HT-29 (cell line): ENCODE results near the gene HGD. TPM values are rescaled to one million over a fixed set of nuclear protein-coding genes. Genes with fewer than 3 reads are reported as not detected.
"Not testable (repeated sequence)": the region's sequence is repeated elsewhere in the genome, so short reads cannot be mapped to it uniquely, and the experiment has no call there.

Experiments used
- DNase-seq: peaks from one replicate; pipeline ENCODE4 v3.0.0-alpha.2; 2015; ENCODE audit warnings: low spot score
- total RNA-seq: library from RNA; depleted of rRNA; stranded (reverse); fragments of >200 nt; shearing (Covaris generic); gene quantifications from 2 replicates; pipeline ENCODE4 v1.2.3, GENCODE V29; 2014

HGD gene
- total RNA-seq, 1 experiment from 2014 or later = 17.6 TPM

DNA sequence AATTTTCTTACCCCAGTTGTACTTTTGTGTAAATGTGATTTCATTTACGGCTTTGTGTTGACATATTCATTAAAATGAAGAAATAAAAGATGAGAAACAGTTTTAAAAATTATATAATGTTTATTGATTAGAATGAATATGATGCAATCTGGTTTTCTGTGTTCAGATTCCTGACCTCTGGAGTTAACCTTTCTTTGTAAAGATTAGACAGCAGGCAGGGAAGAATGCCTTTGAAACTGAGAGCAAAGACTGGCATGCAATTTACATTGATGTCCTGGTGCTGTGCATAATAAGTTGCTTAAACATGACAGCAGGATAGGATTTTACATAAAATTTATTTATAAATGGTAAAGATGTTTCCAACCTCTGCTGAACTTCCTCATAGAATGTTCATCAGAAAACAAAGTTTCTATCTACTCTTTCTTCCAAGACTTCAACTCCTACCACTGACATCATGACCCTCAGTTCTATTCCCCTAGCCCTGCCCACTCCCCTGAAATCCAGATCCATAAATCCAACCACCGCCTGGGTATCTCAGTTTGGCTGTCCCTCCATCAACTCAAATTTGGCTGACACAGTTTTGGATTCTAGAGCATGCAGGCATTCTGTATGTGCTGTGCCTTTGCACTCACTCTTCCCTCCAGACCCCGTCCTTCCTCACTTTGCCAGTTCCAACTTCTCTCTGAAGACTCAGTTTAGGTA, 1.7 kb downstream of the HGD start:
- no peak for DNase-seq

DNA sequence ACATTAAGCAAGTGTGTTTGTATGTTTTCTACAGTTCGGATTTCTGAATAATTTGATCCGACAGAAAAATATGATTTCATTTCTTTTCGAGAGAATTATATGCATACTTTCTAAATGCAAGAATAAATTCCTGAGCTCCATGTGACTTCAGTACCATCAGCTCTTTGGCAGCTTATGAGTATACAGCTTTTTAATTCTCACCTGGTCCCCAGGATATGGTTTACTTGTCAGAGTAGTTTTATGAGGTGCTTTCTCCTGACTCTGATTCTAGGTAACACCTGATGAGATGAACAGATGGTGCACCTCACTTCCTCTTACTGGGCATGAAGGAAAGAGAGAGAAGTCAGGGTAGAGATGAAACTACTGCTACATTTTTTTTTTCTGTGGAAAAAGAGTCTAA, 3.1 kb downstream of the HGD start:
- no peak for DNase-seq

DNA sequence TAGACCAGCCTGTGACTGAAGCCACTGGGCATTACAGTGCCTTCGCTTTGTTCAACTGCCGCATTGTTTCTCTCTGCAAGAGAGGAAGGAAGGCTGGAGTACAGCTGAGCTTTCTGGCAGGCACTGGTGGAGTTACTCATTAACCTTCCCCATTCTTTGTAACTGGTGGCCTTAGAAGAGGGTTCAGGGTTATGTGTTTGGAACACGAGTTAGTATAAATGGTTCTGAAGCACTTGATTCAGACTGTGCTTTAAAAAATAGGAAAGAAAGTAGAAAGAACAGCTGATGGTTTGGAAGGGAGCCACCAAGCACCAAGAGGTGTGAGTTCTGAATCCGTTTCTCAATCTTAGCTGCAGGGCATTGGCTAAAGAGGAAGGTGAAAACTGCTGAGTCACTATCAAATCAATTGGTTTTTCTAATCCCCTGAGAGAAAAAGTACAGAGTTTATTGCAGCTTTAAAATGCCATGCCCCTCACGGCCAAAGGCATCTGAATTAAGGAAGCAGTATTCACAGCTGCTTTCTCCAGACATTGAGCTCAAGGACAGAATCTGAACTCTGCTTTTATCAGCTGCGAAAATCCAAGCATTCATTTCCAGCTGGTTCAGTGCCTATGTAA, 3.6 kb downstream of the HGD start:
- peak; percentile 96 for DNase-seq

DNA sequence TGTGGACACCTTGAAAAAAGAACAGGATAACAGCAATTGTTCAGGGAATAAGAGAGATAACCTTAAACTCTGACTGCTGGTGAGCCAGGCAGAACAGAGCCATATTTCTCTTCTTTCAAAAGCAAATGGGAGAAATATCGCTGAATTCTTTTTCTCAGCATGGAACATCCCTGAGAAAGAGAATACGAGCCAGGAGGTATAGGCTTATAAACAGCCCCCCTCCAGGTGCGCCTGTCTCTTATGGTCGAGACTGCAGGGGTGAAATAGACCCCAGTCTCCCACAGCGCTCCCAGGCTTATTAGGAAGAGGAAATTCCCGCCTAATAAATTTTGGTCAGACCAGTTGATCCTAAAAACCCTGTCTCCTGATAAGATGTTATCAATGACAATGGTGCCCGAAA, 4.8 kb downstream of the HGD start:
- DNase-seq = not testable (repeated sequence)

DNA sequence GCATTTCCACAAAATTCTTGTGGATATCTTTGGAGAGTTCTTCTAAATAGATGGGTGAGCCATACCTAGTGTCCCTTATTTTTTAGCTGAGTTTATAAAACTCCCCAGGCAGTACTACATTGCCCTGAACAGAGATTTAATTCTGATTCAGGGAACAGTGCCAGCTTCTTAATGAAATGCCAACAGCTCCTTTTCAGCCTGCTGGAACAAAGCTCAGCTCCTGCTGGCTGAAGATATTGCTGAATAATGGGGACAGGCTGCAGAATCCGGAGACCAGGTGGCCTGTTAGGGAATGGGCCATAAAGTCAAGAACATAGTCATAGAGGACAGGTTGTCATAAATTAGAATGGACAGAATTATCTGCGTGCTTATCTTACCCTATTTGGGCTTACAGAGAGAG, 8.9 kb downstream of the HGD start:
- DNase-seq = no peak

DNA sequence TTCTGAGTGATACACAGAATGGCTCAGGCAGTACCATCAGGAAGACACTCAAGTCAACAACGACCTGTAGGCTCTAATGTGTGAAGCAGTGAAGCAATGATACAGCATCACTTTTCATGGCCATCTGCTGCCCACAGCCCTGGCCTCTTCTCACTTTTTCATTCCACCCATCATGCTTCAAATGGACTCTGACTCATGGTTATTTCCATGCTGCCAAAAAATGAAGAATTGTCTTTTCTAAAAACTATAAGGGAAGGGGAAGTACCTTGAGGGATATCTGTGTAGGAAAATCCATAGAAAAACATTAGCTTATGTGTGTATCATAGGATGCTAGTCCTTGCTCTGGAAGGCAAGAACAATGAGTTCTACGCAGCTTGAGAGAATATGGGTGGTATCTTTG, 11.5 kb downstream of the HGD start:
- DNase-seq = no peak

DNA sequence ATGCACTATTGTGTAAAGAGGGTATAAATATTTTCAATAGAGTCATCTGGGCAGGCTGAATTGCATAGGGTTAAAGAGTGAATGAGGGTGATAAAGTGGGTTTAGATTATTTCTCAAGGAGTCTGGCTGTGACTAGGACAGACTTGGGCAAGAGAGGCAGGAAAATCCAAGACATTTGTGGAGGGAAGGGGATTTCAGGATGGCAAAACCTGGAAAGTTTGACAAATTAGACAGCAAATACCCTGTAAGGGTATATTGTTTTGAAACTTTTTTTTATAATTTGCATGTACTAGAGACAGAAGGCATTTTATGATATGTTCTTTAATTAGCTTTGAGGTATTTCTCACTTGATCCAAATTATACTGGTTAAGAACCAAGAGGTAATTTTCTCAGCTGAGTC, 17.1 kb downstream of the HGD start:
- DNase-seq = no peak

DNA sequence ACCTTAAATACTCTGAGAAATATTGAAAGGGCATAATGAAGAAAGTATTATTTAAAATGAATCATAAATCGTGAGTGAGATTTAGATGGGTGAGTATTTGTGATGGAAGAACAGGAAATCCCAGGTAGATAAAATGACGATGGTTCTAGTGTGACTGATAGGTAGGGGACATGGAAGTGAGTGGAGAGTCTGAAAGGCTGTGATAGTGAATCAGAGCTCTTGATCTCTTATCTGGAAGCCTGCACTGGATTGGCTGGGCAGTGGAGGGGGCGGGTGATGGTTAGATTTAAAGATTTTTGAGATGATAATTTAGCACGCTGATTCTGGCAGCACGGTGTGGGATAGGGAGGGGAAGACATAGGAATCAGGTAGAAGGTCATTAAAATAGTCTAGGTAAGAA, 20.1 kb downstream of the HGD start:
- no peak for DNase-seq

DNA sequence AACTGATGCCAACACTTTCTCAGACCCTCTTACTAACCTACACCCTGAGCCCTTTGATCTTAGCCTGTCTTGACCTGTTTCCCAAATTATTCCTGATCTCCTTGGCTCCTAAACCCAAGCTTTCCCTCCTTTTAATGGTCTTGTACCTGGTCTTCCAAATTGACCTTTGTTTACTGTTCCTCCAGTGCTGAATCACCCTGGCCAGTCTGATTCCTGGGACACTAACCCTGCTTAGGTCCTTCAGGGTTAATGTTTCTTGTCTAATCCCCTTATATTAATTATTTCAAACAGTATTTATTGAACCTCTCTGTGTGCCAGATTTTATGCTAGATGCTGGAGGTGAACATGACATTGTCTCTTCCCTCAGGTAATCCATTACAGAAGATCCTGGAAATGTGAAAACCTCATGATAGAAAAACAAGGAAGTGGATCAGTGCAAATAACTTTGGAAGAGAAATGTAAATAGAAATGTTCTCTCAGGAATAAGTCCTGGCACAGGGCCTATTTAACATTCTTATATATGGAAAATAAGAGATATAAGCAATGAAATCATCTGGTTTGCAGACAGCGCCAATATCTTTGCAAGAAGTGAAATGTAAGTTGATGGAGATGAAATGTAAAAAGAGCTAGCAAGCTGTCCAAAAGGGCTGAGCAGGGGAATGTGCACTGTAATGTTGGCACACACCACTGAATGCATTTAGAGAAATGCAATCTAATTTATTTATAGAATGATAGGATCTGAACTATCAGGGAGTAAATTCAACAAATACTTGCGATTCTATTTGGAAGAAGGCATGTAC, 20.7 kb downstream of the HGD start:
- peak; percentile 32 for DNase-seq

DNA sequence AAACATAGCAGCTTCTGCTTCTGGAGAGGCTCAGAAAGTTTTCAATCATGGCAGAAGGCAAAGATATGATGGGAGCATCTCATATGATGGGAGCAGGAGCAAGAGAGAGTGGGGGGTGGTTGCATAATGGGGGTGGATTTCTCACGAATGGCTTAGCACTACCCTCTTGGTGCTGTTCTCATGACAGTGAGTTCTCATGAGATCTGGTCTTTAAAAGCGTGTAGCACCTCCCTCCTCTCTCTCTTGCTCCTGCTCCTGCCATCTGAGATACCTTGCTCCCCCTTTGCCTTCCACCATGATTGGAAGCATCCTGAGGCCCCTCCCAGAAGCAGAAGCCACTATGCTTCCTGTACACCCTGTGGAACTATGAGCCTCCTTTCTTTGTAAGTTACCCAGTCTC, 22.2 kb downstream of the HGD start:
- no peak for DNase-seq

DNA sequence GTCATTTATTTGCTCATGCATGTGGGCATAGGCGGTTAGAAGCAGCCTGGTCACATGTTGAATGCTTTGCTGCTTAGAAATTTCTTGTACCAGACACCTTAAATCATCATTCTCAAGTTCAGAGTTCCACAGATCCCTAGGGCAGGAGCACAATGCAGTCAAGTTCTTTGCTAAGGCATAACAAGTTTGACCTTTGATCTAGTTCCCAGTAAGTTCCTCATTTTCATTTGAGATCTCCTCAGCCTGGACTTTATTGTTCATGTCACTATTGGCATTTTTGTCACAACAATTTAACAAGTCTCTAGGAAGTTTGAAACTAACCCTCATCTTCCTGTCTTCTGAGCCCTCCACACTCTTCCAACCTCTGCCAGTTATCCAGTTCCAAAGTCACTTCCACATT, 22.8 kb downstream of the HGD start:
- no peak for DNase-seq

DNA sequence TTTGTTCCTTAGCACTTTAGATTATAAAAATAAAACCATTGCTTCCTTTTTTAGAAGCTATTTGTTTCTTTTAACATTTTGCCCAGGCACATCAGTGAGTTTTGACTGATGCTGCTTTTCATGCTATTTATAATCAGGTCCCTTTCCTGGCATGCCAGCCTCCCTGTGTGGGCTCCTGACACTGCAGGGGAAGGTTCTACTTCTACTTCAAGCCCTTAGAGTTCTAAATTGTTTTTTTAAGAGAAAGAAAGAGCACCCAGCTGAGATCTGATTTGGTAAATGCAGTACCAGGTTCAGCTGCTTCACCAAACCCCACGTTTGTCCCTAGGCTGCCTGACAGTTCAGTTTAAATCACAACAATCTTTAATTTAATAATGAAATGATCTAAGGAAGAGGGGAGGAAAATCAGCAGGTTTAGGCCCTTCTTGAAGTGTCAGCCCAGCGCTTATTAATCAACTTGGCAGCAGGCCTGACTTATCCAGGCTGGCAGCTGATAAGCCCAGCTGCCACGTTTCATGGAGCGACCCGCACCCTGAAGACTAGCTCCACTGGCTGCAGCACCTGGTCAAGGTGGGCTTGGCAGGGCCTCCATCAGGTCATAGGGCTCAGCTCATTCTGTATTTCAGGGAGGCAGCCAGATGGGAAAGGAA, 29.0 kb downstream of the HGD start:
- no peak for DNase-seq

DNA sequence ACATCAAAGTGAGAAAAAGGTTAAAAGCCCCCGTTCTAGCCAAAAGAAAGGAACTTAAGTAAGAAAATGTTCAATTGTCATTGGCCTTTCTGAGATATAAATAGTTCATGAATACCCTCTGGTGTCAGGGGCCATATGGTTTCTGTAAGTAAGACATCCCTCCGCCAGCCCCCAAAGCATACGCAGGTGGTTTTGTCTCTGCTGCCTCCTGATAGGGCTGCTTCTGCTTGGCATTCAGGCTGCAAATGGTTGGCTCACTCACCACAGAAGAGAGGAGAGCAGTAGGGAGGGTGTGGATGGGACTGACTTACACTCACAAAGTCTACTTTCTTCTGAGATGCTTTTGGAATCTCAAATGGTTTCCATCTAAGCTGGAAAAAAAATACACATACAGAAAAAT, 29.8 kb downstream of the HGD start:
- no peak for DNase-seq

DNA sequence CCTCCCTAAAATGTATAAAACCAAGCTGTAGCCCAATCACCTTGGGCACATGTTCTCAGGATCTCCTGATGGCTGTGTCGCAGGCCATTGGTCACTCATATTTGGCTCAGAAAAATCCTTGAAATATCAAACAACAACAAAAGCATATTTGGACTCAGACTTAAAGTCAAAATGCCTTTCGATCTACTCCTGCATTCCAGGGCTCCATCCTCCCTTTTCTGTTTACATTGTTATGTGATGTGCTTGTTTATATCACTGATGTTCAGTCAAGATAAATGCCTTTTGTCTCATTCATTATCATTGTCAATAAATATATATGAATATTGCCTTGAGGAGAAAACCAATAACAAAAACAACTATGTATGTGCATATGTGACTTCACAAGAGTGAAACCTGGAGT, 31.7 kb downstream of the HGD start:
- no peak for DNase-seq

DNA sequence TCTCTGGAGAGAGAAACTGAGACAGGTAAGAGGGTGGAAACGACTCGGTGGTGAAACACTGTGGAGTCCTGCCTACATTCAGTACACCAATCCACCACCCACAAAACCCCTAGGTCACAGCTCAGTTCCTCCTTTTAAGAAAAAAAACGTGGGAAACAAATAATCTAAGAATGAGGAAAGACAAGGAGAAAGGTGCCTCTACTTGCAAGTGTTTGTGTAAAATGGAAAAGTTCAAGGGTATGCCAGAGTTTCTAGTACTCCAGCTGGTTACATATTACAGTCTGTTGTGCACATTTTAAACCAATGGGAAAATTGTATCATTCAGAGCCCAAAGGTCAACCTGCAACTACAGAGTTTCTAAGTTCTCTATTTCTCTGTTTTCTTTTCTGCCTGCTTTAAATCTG, 32.2 kb downstream of the HGD start:
- DNase-seq = no peak

DNA sequence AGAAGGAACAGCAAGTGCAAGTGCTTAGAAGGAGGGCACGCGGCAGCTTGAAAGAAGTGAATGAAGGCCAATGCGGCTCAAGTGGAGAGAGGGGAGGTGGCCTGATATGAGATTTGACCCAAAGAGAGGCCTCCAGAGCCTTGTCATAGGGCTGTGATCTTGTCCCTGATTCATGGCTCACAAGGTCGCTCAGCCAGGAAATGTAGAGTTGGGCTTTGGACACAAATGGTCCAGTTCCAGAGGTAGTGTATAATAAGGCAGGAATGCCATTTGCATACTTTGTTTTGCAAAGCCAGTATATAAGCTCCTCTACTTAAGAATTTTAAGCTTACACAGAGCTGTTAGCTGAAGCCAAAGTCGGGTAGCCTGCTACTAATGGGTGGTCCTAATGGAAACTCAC, 33.7 kb downstream of the HGD start:
- DNase-seq = no peak

DNA sequence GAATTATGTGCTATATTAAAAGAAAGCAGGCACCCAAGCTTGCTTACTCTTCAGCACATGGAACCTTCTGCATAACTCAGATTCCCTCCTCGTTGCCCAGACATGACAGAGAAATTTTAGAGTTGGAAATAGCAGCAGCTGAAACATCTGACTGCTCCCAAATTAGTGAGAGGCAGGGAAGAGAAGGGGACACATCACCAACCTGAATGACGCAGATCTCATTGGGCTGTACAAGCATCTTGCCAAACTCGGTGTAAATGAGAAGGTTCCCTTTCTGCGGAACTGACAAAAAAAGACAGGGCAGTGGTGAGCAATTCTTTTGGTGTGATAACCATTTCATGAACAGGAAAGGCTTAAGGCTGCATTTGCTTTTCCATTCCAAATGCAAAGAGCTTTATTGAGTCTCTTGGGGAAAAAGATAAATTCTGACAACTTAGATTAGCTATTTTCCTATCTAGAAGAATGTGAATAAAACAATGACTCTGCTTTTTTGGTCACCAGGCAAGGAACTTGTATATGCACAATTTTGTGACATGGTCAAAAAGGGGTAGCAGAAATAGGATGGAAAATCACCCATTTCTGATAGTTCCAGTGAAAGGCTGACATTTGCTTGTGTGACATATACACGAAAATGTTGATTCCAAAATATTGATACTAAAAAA, 35.1 kb downstream of the HGD start:
- no peak for DNase-seq

DNA sequence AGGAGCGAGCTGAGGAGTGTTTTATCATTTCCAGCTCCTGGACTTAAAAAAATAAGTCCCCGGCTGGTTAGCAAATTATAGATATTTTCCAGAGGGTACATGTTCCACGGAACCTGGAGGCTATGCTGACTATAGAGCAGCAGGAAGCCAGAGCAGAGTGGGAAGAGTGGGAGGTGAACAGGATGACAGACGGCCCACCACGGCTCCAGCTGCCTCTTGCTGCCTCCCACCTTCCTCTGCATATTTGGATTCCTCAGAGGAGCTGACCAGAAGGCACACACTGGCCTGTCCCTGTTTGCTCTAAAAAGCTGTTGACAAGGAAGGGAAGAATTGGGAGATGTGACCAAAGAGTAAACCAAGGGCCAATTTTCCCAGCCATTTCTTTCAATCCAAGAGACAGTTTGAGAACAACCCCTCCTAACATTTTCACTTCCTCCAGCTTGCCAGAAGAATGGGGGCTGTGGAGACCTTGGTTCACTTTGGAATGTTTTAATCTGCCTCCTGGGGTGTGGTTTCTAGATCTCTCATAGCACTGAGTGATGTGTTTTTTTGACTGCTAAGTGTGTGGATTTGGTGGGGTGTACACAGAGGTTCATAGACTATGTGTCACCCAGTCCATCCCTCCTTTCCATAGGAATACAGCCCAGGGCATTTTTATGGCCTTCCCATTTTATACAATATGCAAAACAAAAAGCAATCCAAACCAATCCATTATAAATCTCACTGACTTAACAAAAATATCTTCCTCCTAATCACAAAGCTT, 36.8 kb downstream of the HGD start:
- no peak for DNase-seq

DNA sequence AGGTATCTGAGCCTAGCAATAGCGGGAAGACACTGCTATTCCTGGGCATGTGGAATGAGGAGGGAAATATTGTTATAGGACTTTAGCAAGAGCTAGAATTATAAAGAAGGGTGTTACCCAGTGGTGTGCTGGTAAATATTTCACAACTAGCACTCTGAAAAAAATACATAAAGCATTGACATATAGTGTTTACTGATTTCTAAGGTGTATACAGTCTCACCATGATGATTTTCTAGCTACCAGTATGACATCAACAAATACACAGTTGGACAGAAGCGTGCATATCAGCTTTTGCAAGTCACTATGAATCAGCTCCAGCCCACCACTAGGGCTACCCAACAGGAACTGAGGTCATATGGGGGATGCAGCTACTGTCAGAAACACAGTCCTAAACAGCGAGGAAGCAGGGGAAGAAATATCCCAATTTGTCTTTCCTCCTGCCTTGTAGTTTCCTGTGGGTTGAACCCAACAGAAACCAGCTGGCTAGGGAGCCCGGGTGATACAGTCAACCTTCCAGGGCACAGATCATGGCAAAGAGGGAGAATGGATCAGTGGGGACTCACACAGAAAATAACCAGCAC, 39.6 kb downstream of the HGD start:
- no peak for DNase-seq

DNA sequence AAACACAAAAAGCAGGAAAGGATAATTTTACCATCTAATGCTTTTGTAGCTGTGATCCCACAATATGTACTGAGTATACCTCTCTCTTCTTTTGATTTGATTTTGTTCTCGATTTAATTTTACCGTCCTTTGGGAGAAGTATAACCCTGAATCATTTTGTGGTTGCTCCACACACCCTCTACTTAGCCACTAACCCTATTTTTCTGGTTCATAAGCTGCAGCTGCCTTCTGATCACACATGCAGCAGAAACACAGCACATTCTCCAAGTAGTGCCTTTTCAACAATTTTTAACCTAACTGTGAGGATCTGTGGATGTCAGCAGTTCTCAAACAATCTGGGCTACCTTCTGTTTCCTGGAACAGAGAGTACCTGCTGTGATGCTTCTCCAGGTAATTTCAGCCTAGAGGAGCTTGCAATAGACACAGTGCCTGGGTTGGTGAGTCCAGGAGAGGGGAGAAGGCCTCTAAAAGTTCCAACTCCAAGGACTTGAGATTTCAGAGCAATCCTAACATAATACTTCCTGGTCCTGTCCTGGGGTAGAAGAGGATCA, 40.3 kb downstream of the HGD start:
- no peak for DNase-seq
